Sigmoid colon (tissue), 4 donors: ENCODE results near the gene SLC6A6.

Source experiments
- POLR2AphosphoS5 ChIP-seq, 4 donors: sonication (generic); formaldehyde crosslinking; IDR thresholded peaks; one replicate each; pipeline ENCODE4 v1.6.1; 2017; ENCODE audit warnings: antibody characterized with exemption in 4 of 4
- TF ChIP-seq, protein P1 (sequence below), 4 experiments: fragments of 450-650 bp in 3 of 4; fragments of 200-600 bp in 1 of 4; IDR thresholded peaks; one replicate each; pipeline ENCODE4 v1.5.1; 2016 to 2019; ENCODE audit warnings: antibody characterized with exemption in 4 of 4, mild to moderate bottlenecking in 3 of 4, moderate library complexity in 2 of 4

DNA sequence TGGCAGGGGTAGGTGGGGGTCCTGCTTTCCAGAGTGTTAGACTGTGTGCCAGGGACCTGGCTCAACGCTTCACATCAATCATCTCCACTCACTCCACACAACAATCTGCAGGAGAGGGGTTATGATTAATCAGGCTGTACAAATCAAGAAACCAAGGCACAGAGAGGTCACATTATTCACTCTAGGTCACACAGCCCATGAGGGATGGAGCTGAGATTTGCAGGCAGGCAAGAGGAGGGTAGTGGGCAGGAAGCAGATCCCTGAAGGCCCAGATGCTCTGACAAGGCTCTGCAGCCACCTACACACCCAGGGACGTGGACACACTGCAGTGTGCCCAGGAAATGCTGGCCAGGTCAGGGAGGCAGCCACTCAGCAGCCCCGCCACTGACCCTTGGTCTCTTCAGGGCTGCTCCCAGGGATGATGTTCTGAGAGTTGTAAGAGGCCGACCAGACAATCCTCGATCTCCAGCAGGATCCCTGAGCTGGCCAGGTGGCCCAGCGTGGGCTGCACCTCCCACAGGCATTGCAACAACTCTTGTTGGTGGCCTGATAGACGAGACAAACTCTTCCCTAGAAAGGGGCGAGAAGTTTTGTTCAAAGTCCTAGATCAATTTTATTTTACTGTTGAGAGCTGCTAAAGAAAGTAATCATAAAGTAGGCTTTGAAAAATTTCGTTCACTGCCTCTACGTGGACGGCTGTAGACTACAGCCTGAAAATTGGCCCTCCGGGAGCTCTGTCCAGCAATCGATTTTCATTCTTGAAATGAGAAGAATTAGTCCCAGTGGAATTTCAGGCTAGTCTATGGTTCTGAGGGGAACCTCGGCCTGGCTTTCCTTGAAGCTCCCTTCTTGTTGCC, 4.2 kb upstream of the SLC6A6 start:
- TF ChIP-seq POLR2AphosphoS5 (IDR thresholded peaks at IDR 0.05): no peak
- TF ChIP-seq, protein P1, sequence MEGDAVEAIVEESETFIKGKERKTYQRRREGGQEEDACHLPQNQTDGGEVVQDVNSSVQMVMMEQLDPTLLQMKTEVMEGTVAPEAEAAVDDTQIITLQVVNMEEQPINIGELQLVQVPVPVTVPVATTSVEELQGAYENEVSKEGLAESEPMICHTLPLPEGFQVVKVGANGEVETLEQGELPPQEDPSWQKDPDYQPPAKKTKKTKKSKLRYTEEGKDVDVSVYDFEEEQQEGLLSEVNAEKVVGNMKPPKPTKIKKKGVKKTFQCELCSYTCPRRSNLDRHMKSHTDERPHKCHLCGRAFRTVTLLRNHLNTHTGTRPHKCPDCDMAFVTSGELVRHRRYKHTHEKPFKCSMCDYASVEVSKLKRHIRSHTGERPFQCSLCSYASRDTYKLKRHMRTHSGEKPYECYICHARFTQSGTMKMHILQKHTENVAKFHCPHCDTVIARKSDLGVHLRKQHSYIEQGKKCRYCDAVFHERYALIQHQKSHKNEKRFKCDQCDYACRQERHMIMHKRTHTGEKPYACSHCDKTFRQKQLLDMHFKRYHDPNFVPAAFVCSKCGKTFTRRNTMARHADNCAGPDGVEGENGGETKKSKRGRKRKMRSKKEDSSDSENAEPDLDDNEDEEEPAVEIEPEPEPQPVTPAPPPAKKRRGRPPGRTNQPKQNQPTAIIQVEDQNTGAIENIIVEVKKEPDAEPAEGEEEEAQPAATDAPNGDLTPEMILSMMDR (IDR thresholded peaks at IDR 0.05): no peak
